Neural cell (in vitro differentiated cells): ENCODE data around the gene MAGI1. TPM values are rescaled to one million over a fixed set of nuclear protein-coding genes. Genes with fewer than 3 reads are reported as not detected.

ENCODE experiments used
- H2AFZ ChIP-seq: fragments of 200-600, 300-800 bp; sonication (generic), shearing (Covaris generic); 2 replicates; pipeline ENCODE4 v1.6.0; 2014; ENCODE audit warnings: low read depth, mild to moderate bottlenecking, antibody characterized with exemption, low read length, moderate library complexity
- H3F3A ChIP-seq: fragments of 200-600 bp; shearing (Covaris generic); 2 replicates; pipeline ENCODE4 v1.6.1; 2016; ENCODE audit warnings: mild to moderate bottlenecking, moderate library complexity, mixed read lengths, antibody characterized with exemption, low read length; ENCODE audit not compliant: insufficient read depth, poor library complexity, severe bottlenecking
- H3K27ac ChIP-seq: fragments of 200-600, 300-800 bp; sonication (generic), shearing (Covaris generic); 2 replicates; pipeline ENCODE4 v1.5.1; 2014; ENCODE audit warnings: mild to moderate bottlenecking, low read length, moderate library complexity
- H3K27me3 ChIP-seq: fragments of 300-800, 200-600 bp; sonication (generic), shearing (Covaris generic); 2 replicates; pipeline ENCODE4 v1.6.0; 2014; ENCODE audit warnings: mild to moderate bottlenecking, low read depth, low read length, moderate library complexity; ENCODE audit not compliant: insufficient read depth
- H3K36me3 ChIP-seq: fragments of 300-800, 200-600 bp; sonication (generic), shearing (Covaris generic); 2 replicates; pipeline ENCODE4 v1.5.1; 2014; ENCODE audit warnings: mild to moderate bottlenecking, antibody characterized with exemption, low read length, moderate library complexity; ENCODE audit not compliant: insufficient read depth
- H3K4me2 ChIP-seq: fragments of 300-800, 200-600 bp; sonication (generic), shearing (Covaris generic); 2 replicates; pipeline ENCODE4 v1.6.0; 2014; ENCODE audit warnings: mild to moderate bottlenecking, low read length
- H3K4me3 ChIP-seq: fragments of 300-800, 200-600 bp; sonication (generic), shearing (Covaris generic); 2 replicates; pipeline ENCODE4 v1.5.1; 2014; ENCODE audit warnings: mild to moderate bottlenecking, low read length, moderate library complexity
- H3K79me2 ChIP-seq: fragments of 200-600 bp; shearing (Covaris generic); replicated peaks from 2 replicates; pipeline ENCODE4 v1.6.0; 2014; ENCODE audit warnings: mild to moderate bottlenecking, low read length, moderate library complexity; ENCODE audit not compliant: insufficient read depth
- H3K9ac ChIP-seq: fragments of 300-800, 200-600 bp; sonication (generic), shearing (Covaris generic); 2 replicates; pipeline ENCODE4 v1.6.1; 2016; ENCODE audit warnings: mild to moderate bottlenecking, low read length, mixed read lengths
- H3K9me2 ChIP-seq: fragments of 200-600 bp; shearing (Covaris generic); 2 replicates; pipeline ENCODE4 v1.6.1; 2016; ENCODE audit warnings: mild to moderate bottlenecking, low read length, mixed read lengths; ENCODE audit not compliant: insufficient read depth
- H3K9me3 ChIP-seq: fragments of 200-600, 300-800 bp; sonication (generic), shearing (Covaris generic); 2 replicates; pipeline ENCODE4 v1.6.1; 2016; ENCODE audit warnings: mild to moderate bottlenecking, mixed run types, low read length, moderate library complexity, mixed read lengths
- H4K20me1 ChIP-seq: fragments of 200-600 bp; shearing (Covaris generic); 2 replicates; pipeline ENCODE4 v1.6.1; 2016; ENCODE audit warnings: mild to moderate bottlenecking, mixed run types; ENCODE audit not compliant: insufficient read depth
- EP300 ChIP-seq: fragments of 450-650 bp; conservative IDR thresholded peaks from 2 replicates; pipeline ENCODE4 v1.6.1; 2014; ENCODE audit warnings: antibody characterized with exemption, mild to moderate bottlenecking, moderate library complexity; ENCODE audit not compliant: poor library complexity, severe bottlenecking
- EZH2 ChIP-seq: fragments of 200-600, 300-800 bp; shearing (Covaris generic), sonication (generic); IDR thresholded peaks from 2 replicates; pipeline ENCODE4 v1.6.1; 2014; ENCODE audit warnings: antibody characterized with exemption, low read length, borderline replicate concordance, mild to moderate bottlenecking; ENCODE audit not compliant: insufficient read depth, poor library complexity, severe bottlenecking
- MXI1 ChIP-seq: fragments of 450-650 bp; conservative IDR thresholded peaks from 2 replicates; pipeline ENCODE4 v1.6.1; 2014; ENCODE audit warnings: antibody characterized with exemption, mild to moderate bottlenecking; ENCODE audit not compliant: poor library complexity, severe bottlenecking
- POLR2AphosphoS5 ChIP-seq: IDR thresholded peaks from 2 replicates; pipeline ENCODE4 v1.6.1; 2012
- RAD21 ChIP-seq: fragments of 450-650 bp; conservative IDR thresholded peaks from 2 replicates; pipeline ENCODE4 v1.6.1; 2014; ENCODE audit warnings: antibody characterized with exemption, mild to moderate bottlenecking, moderate library complexity
- SMC3 ChIP-seq: fragments of 450-650 bp; conservative IDR thresholded peaks from 2 replicates; pipeline ENCODE4 v1.6.1; 2014; ENCODE audit warnings: antibody characterized with exemption, mild to moderate bottlenecking, moderate library complexity; ENCODE audit not compliant: poor library complexity
- TAF1 ChIP-seq: IDR thresholded peaks from 2 replicates; pipeline ENCODE4 v1.6.1; 2012; ENCODE audit warnings: low read depth
- polyA plus RNA-seq: library from polyadenylated mRNA; depleted of rRNA; stranded (reverse); fragments of >200 nt; gene quantifications from 2 replicates; pipeline ENCODE4 v1.2.3, GENCODE V29; 2014
- TF ChIP-seq, protein P1 (sequence below): fragments of 450-650 bp; IDR thresholded peaks from 2 replicates; pipeline ENCODE4 v1.5.1; 2014; ENCODE audit warnings: antibody characterized with exemption, mild to moderate bottlenecking, moderate library complexity; ENCODE audit not compliant: poor library complexity, severe bottlenecking
- TF ChIP-seq, protein P2 (sequence below): IDR thresholded peaks from 2 replicates; pipeline ENCODE4 v1.6.1; 2012; ENCODE audit warnings: borderline replicate concordance

Gene MAGI1
- polyA plus RNA-seq, 1 donor from 2014 or later = 44.7 TPM

DNA sequence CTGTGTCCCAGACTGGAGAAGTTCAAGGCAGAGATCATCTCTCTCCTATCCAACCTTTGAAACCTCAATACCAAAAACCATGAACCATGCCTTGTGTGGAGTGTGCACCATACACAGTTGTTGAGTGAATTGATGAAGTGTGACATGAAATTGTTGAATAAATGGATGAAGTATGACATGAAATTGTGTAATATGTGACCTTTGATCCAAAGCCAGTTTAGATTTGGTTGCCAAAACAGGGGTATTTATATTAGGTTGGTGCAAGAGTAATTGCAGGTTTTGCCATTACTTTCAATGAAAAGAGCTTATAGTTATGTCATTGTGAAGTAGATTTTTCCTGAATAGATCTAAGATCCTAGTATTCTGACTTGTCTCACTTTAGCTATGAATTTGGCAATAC is 3.1 kb upstream of the MAGI1 start:
- Histone ChIP-seq H2AFZ (no peak overlapping the region), H3K9me3 (no peaks in the 10 kb centered on the region), H4K20me1 (no peaks in the 10 kb centered on the region), H3K79me2 (peaks cover 2% of the 10 kb centered on the region), H3K4me3 (no peak overlapping the region), H3K9ac (no peak overlapping the region), H3F3A (no peaks in the 10 kb centered on the region), H3K27ac (no peak overlapping the region), H3K36me3 (no peaks in the 10 kb centered on the region), H3K27me3 (peaks cover 13% of the 10 kb centered on the region), H3K9me2 (no peaks in the 10 kb centered on the region), H3K4me2 (no peak overlapping the region)
- TF ChIP-seq SMC3 = no peak
- TF ChIP-seq, protein P1, sequence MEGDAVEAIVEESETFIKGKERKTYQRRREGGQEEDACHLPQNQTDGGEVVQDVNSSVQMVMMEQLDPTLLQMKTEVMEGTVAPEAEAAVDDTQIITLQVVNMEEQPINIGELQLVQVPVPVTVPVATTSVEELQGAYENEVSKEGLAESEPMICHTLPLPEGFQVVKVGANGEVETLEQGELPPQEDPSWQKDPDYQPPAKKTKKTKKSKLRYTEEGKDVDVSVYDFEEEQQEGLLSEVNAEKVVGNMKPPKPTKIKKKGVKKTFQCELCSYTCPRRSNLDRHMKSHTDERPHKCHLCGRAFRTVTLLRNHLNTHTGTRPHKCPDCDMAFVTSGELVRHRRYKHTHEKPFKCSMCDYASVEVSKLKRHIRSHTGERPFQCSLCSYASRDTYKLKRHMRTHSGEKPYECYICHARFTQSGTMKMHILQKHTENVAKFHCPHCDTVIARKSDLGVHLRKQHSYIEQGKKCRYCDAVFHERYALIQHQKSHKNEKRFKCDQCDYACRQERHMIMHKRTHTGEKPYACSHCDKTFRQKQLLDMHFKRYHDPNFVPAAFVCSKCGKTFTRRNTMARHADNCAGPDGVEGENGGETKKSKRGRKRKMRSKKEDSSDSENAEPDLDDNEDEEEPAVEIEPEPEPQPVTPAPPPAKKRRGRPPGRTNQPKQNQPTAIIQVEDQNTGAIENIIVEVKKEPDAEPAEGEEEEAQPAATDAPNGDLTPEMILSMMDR = no peak
- no peak for TF ChIP-seq MXI1
- TF ChIP-seq, protein P2, sequence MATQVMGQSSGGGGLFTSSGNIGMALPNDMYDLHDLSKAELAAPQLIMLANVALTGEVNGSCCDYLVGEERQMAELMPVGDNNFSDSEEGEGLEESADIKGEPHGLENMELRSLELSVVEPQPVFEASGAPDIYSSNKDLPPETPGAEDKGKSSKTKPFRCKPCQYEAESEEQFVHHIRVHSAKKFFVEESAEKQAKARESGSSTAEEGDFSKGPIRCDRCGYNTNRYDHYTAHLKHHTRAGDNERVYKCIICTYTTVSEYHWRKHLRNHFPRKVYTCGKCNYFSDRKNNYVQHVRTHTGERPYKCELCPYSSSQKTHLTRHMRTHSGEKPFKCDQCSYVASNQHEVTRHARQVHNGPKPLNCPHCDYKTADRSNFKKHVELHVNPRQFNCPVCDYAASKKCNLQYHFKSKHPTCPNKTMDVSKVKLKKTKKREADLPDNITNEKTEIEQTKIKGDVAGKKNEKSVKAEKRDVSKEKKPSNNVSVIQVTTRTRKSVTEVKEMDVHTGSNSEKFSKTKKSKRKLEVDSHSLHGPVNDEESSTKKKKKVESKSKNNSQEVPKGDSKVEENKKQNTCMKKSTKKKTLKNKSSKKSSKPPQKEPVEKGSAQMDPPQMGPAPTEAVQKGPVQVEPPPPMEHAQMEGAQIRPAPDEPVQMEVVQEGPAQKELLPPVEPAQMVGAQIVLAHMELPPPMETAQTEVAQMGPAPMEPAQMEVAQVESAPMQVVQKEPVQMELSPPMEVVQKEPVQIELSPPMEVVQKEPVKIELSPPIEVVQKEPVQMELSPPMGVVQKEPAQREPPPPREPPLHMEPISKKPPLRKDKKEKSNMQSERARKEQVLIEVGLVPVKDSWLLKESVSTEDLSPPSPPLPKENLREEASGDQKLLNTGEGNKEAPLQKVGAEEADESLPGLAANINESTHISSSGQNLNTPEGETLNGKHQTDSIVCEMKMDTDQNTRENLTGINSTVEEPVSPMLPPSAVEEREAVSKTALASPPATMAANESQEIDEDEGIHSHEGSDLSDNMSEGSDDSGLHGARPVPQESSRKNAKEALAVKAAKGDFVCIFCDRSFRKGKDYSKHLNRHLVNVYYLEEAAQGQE = no peak
- TF ChIP-seq TAF1 = no peak
- no peak for TF ChIP-seq POLR2AphosphoS5
- TF ChIP-seq EZH2 = no peak
- TF ChIP-seq EP300 = no peak
- TF ChIP-seq RAD21 = no peak

DNA sequence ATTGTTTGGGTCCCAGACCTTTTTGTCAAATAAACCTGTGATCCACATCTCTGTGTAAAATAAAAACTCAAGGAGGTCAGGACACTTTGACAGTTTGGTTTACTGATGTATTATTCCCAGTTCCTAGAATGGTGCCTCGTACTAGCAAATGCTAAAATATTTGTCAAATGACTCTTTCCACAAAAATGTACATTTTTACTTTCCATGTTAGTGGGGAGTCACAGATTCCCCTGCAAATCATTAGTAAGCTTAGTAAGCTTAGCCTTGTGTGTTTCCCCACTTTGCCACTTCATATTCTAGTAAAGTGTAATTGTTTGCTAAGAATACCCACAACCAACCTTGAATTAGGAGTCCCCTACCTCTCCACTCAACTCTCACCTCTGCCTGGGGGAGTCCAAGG is 2.4 kb upstream of the MAGI1 start:
- TF ChIP-seq SMC3 = no peak
- Histone ChIP-seq H2AFZ (no peak overlapping the region), H3K4me3 (no peak overlapping the region), H3K27ac (no peak overlapping the region), H3K4me2 (no peak overlapping the region), H3F3A (no peaks in the 10 kb centered on the region), H3K36me3 (no peaks in the 10 kb centered on the region), H4K20me1 (no peaks in the 10 kb centered on the region), H3K27me3 (peaks cover 16% of the 10 kb centered on the region), H3K9me3 (no peaks in the 10 kb centered on the region), H3K9me2 (no peaks in the 10 kb centered on the region), H3K9ac (no peak overlapping the region), H3K79me2 (peaks cover 8% of the 10 kb centered on the region)

DNA sequence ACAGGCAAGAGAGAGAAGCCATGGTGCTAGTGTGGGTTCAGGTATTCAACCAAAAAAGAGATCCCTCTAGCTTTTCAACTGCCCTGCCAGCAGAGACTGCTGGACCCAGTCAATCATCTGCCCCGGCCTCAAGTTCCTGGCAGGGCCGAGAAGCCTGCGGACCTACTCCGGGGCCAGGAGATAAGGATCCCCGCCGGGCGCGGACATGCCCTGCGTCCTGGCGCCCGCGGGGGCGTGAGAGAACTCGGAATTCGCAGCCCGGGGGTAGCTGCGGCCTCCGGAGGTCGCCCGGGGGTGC is 821 bp upstream of the MAGI1 start:
- Histone ChIP-seq H3K36me3 (no peaks in the 10 kb centered on the region), H3K27me3 (peaks cover 16% of the 10 kb centered on the region), H3F3A (no peaks in the 10 kb centered on the region), H3K9me2 (no peaks in the 10 kb centered on the region), H3K9ac (no peak overlapping the region), H3K9me3 (no peaks in the 10 kb centered on the region), H3K4me3 (peak overlapping the region; percentile 92), H3K27ac (no peak overlapping the region), H4K20me1 (no peaks in the 10 kb centered on the region), H3K4me2 (no peak overlapping the region), H2AFZ (no peak overlapping the region), H3K79me2 (peaks cover 8% of the 10 kb centered on the region)
- TF ChIP-seq SMC3 (no peak), POLR2AphosphoS5 (no peak), MXI1 (no peak)
- TF ChIP-seq, protein P2 = no peak
